ENCODE data around the gene SH2D3C. TPM values are rescaled to one million over a fixed set of nuclear protein-coding genes. Genes with fewer than 3 reads are reported as not detected.
A peak's percentile ranks its signal among the peaks of the same experiment; 100 is the strongest.

SH2D3C gene
- total and polyA plus RNA-seq, 12 donors: 2.1 to 27.1 (median 10.3) TPM

DNA sequence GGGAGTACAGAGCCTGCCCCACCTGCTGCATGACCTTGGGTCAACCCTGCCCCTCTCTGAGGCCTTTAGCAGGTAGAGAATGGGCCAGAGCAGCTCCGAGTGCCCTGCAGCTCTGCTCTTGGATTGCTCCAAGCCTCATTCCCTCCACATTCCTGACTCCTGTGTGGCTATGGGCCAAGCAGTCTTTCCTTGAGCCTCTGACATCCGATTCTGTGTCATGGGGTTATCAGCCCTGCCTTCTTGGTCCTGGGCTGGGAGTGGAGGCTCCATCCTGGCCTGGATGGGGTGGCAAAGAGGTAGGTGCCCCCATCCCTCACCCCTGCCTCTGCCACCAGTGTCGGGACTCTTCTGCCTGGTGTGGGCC, 37.9 kb upstream of the SH2D3C start:
- peak in 1 of 7 donors; percentile 28 for DNase-seq
- no peaks in the 10 kb centered on the region for H3K27me3 ChIP-seq
- H3K4me3 ChIP-seq: no peak overlapping the region
- no peak for TF ChIP-seq POLR2A (IDR thresholded peaks at IDR 0.05)
- TF ChIP-seq, protein P1, sequence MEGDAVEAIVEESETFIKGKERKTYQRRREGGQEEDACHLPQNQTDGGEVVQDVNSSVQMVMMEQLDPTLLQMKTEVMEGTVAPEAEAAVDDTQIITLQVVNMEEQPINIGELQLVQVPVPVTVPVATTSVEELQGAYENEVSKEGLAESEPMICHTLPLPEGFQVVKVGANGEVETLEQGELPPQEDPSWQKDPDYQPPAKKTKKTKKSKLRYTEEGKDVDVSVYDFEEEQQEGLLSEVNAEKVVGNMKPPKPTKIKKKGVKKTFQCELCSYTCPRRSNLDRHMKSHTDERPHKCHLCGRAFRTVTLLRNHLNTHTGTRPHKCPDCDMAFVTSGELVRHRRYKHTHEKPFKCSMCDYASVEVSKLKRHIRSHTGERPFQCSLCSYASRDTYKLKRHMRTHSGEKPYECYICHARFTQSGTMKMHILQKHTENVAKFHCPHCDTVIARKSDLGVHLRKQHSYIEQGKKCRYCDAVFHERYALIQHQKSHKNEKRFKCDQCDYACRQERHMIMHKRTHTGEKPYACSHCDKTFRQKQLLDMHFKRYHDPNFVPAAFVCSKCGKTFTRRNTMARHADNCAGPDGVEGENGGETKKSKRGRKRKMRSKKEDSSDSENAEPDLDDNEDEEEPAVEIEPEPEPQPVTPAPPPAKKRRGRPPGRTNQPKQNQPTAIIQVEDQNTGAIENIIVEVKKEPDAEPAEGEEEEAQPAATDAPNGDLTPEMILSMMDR (IDR thresholded peaks at IDR 0.05): no peak
- no peaks in the 10 kb centered on the region for H3K9me3 ChIP-seq (replicated peaks in 1 of 3)
- WGBS, 4 donors: 53 to 69% (median 60%) methylated on average over 2 to 3 of the region's 3 CpGs
- H3K36me3 ChIP-seq (replicated peaks in 1 of 2): peaks cover 0 to 83% of the 10 kb centered on the region in 2 donors
- intact Hi-C loops (cut with DNase I): no loop called here
- H3K27ac ChIP-seq: peak overlapping the region in 2 of 5 donors; percentile 26 to 39
- H3K4me1 ChIP-seq (replicated peaks in 1 of 2): peaks cover 0 to 11% of the 10 kb centered on the region in 2 donors

DNA sequence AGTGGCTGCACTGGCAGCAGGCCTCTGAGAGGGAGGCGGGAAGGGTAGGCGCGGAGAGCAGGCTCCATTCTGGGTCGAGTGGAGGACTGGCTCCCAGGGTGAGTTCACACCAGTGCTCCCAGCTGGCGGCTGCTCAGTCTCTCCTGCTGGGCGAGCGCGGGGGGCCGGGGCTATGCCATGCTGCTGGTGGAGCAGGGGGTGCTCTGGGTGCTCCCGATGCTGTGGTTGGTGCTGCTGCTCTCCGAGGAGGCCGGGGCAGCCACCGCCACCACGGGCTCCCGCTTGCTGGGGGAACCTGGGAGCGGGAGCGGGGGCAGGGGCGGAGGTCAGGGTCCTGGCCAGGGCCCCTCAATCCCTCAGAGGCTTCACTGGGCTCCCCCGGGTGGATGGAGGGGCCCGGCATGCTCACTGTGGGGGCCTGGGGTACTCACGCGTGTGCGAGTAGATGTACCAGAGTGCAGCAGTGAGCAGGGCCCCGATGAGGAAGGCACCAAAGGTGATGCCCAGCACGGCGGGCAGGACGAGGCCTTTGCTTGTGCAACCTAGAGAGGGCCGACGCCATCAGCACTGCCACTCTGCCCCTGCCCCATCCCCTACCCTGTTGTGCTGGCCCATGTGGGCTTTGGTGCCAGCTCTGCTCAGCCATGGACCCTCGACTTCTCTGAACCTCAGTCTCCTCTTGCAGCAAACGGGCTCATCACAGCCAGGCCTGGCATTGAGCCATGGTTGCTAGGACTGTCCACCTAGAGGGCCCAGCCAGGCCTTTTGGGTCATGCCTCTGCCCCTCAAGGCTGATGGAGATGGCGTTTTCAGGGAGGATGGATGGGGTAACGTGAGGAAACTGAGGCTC, 37.3 kb upstream of the SH2D3C start:
- Histone ChIP-seq H3K4me1 (replicated peaks in 1 of 2) (peaks cover 0 to 11% of the 10 kb centered on the region in 2 donors), H3K9me3 (replicated peaks in 1 of 3) (no peaks in the 10 kb centered on the region), H3K4me3 (no peak overlapping the region), H3K27ac (peak overlapping the region in 2 of 5 donors; percentile 22 to 26), H3K27me3 (no peaks in the 10 kb centered on the region), H3K36me3 (replicated peaks in 1 of 2) (peaks cover 0 to 87% of the 10 kb centered on the region in 2 donors)
- WGBS, 4 donors: 83 to 91% (median 87%) methylated on average over 8 to 33 of the region's 33 CpGs
- intact Hi-C loops (cut with DNase I): no loop called here
- TF ChIP-seq, protein P1 (IDR thresholded peaks at IDR 0.05): no peak
- TF ChIP-seq POLR2A (IDR thresholded peaks at IDR 0.05): no peak
- peak in 1 of 7 donors; percentile 37 for DNase-seq

DNA sequence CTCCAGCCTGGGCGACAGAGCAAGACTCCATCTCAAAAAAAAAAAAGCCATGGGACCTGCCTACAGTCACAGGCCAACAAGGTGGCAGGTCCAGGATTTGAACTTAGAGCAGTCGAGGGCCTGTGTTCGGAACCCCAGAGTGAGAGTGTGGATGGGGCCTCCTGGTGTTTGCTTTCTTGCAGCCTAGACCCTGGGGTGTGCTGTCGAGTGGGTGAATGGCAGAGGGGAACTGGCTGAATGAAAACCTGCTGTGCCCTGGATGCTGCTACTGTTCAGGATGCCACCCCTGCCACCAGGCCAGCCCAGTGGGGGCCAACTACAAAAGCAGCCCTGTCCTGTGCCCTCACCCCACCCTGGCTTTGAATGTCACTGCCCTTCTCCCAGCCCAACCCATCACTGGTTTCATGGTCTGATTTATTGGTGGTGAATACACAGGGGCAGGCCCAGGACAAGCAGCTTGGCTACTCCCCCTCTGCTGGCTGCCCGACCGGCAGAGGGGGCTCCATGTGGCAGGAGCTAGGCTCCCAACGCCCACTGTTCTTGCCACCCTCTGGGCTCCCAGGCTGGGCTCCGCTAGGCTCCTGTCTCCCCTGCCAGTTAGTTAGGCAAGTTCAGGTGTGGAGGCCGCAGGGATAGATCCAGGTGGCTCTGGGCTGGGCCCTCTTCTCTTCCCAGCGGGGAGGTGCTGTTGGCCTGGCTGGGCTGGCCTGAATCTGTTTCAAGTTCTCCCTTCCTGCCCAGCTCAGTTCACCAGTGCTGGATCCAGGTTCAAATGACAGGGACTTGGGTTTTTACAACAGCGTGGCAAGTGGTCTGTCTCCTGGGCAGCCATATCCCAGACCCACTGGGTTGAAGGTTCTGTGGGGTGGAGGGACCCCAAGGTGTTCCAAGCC, 36.4 kb upstream of the SH2D3C start:
- Histone ChIP-seq H3K4me3 (no peak overlapping the region), H3K9me3 (replicated peaks in 1 of 3) (no peaks in the 10 kb centered on the region), H3K27me3 (no peaks in the 10 kb centered on the region), H3K36me3 (replicated peaks in 1 of 2) (peaks cover 0 to 91% of the 10 kb centered on the region in 2 donors), H3K27ac (peak overlapping the region in 1 of 5 donors; percentile 22), H3K4me1 (replicated peaks in 1 of 2) (peaks cover 0 to 15% of the 10 kb centered on the region in 2 donors)
- WGBS, 4 donors: 85 to 97% (median 88%) methylated on average over 5 to 11 of the region's 11 CpGs
- DNase-seq: peak in 1 of 7 donors; percentile 16
- TF ChIP-seq POLR2A (IDR thresholded peaks at IDR 0.05): no peak
- intact Hi-C loops (cut with DNase I): no loop called here

DNA sequence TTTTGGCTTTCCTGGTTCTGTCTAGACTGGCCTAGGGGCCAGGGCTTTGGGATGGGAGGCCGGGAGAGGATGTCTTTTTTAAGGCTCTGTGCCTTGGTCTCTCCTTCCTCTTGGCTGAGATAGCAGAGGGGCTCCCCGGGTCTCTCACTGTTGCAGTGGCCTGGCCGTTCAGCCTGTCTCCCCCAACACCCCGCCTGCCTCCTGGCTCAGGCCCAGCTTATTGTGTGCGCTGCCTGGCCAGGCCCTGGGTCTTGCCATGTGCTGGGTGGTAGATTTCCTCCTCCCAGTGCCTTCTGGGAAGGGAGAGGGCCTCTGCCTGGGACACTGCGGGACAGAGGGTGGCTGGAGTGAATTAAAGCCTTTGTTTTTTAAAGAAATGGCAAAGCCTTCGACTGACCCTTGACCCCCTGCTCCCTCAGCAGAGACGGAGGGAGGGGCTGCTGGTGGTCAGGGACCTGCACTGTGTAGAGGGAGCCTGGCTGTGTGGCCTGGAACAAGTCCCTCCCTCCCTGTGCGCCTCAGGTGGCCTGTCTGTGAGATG, 35.3 kb upstream of the SH2D3C start:
- intact Hi-C loops (cut with DNase I): no loop called here
- TF ChIP-seq, protein P1 (IDR thresholded peaks at IDR 0.05): no peak
- Histone ChIP-seq H3K36me3 (replicated peaks in 1 of 2) (peaks cover 0 to 84% of the 10 kb centered on the region in 2 donors), H3K27ac (peak overlapping the region in 1 of 5 donors; percentile 16), H3K4me1 (replicated peaks in 1 of 2) (peaks cover 0 to 24% of the 10 kb centered on the region in 2 donors), H3K4me3 (no peak overlapping the region), H3K9me3 (replicated peaks in 1 of 3) (no peaks in the 10 kb centered on the region), H3K27me3 (no peaks in the 10 kb centered on the region)
- 51 to 74% (median 63%) methylated on average over 7 to 9 of the region's 9 CpGs for WGBS, 4 donors
- DNase-seq: peak in 1 of 7 donors; percentile 28
